ENCODE results near the gene STAB1.

- no peak for TF ChIP-seq TAF1 (IDR thresholded peaks at IDR 0.05; ENCODE audit: low read depth, low read length)
- no peak for TF ChIP-seq SP1 (IDR thresholded peaks at IDR 0.05; ENCODE audit: low read depth, low read length)
- no peak for TF ChIP-seq POU5F1 (IDR thresholded peaks at IDR 0.05; ENCODE audit: low read depth, low read length)
- no peak for TF ChIP-seq JUND (IDR thresholded peaks at IDR 0.05; ENCODE audit: low read length)
- TF ChIP-seq CTCF (IDR thresholded peaks at IDR 0.05; ENCODE audit: control extremely low read depth in 1 of 3, insufficient read depth in 1 of 3, low read depth in 1 of 3, low read length in 3 of 3), result no peak
- no peak for TF ChIP-seq SUZ12 (IDR thresholded peaks at IDR 0.05; ENCODE audit: low read length)
- TF ChIP-seq TBP (IDR thresholded peaks at IDR 0.05; ENCODE audit: low read depth, low read length), result no peak
- TF ChIP-seq TCF12 (IDR thresholded peaks at IDR 0.05; ENCODE audit: low read depth, low read length), result no peak
- no peak for TF ChIP-seq USF2 (IDR thresholded peaks at IDR 0.05; ENCODE audit: low read length)
- no peak for TF ChIP-seq FOSL1 (IDR thresholded peaks at IDR 0.05; ENCODE audit: insufficient read depth, low read depth, low read length)
- no peak for TF ChIP-seq SIN3A (conservative IDR thresholded peaks at IDR 0.05 in 1 of 2, IDR thresholded peaks at IDR 0.05 in 1 of 2; ENCODE audit: low read depth in 1 of 2, low read length in 2 of 2)
- TF ChIP-seq POLR2AphosphoS5 (IDR thresholded peaks at IDR 0.05; ENCODE audit: low read depth, low read length), result no peak
- TF ChIP-seq JUN (IDR thresholded peaks at IDR 0.05; ENCODE audit: low read depth, low read length), result no peak
- no peak for TF ChIP-seq EZH2 (IDR thresholded peaks at IDR 0.05; ENCODE audit: low read depth, low read length, severe bottlenecking)
These were observed 42.4 kb upstream of the STAB1 start for GRCh38 chr3:52452570-52453221.
